Trophoblast cell (in vitro differentiated cells and primary cell): ENCODE results near the gene RNF145.
"Not testable (repeated sequence)": the region's sequence is repeated elsewhere in the genome, so short reads cannot be mapped to it uniquely, and the experiment has no call there.

Experiments
- DNase-seq, 2 donors: peaks; one replicate each; pipeline ENCODE4 v3.0.0-alpha.2; 2016
- H2AFZ ChIP-seq: 2 replicates; pipeline ENCODE4 v1.6.1; 2013; ENCODE audit warnings: low read length, moderate library complexity, mild to moderate bottlenecking; ENCODE audit not compliant: insufficient read depth, poor library complexity
- H2AK5ac ChIP-seq: 2 replicates; pipeline ENCODE4 v1.6.1; 2013; ENCODE audit warnings: mild to moderate bottlenecking, low read length
- H2BK120ac ChIP-seq: 2 replicates; pipeline ENCODE4 v1.6.1; 2013; ENCODE audit warnings: low read length, mild to moderate bottlenecking, moderate library complexity; ENCODE audit not compliant: insufficient read depth, poor library complexity
- H2BK12ac ChIP-seq: 2 replicates; pipeline ENCODE4 v1.6.1; 2013; ENCODE audit warnings: mild to moderate bottlenecking, low read length, moderate library complexity
- H2BK5ac ChIP-seq: 2 replicates; pipeline ENCODE4 v1.6.1; 2013; ENCODE audit warnings: low read length, low read depth, moderate library complexity, mild to moderate bottlenecking; ENCODE audit not compliant: poor library complexity
- H3K14ac ChIP-seq: 2 replicates; pipeline ENCODE4 v1.6.1; 2013; ENCODE audit warnings: mild to moderate bottlenecking, low read length
- H3K18ac ChIP-seq: 2 replicates; pipeline ENCODE4 v1.6.1; 2013; ENCODE audit warnings: mild to moderate bottlenecking, low read length
- H3K23ac ChIP-seq: 2 replicates; pipeline ENCODE4 v1.6.1; 2013; ENCODE audit warnings: low read length
- H3K27ac ChIP-seq: 2 replicates; pipeline ENCODE4 v1.5.1; 2013; ENCODE audit warnings: low read depth, mild to moderate bottlenecking, inconsistent platforms, low read length, moderate library complexity
- H3K27me3 ChIP-seq: 2 replicates; pipeline ENCODE4 v1.6.1; 2013; ENCODE audit warnings: inconsistent platforms, mild to moderate bottlenecking, low read length, moderate library complexity; ENCODE audit not compliant: insufficient read depth
- H3K36me3 ChIP-seq, 2 experiments: 1 replicate in 1 of 2; 2 replicates in 1 of 2; pipeline ENCODE4 v1.6.1; 2013; ENCODE audit warnings: low read length in 2 of 2, mild to moderate bottlenecking in 2 of 2, moderate library complexity in 1 of 2; ENCODE audit not compliant: insufficient read depth in 2 of 2, control insufficient read depth in 1 of 2
- H3K4ac ChIP-seq: 2 replicates; pipeline ENCODE4 v1.6.1; 2013; ENCODE audit warnings: low read depth, mild to moderate bottlenecking, low read length, moderate library complexity
- H3K4me1 ChIP-seq, 2 experiments: 1 replicate in 1 of 2; 2 replicates in 1 of 2; pipeline ENCODE4 v1.6.1; 2013; ENCODE audit warnings: low read length in 2 of 2, mild to moderate bottlenecking in 2 of 2, moderate library complexity in 1 of 2; ENCODE audit not compliant: insufficient read depth in 2 of 2, control insufficient read depth in 1 of 2
- H3K4me2 ChIP-seq: 2 replicates; pipeline ENCODE4 v1.6.1; 2013; ENCODE audit warnings: inconsistent platforms, mild to moderate bottlenecking, low read length, moderate library complexity
- H3K4me3 ChIP-seq: 2 replicates; pipeline ENCODE4 v1.5.1; 2013; ENCODE audit warnings: mild to moderate bottlenecking, low read depth, low read length, inconsistent platforms
- H3K79me1 ChIP-seq: one replicate; pipeline ENCODE4 v1.6.1; 2013; ENCODE audit warnings: low read length
- H3K79me2 ChIP-seq: 2 replicates; pipeline ENCODE4 v1.6.1; 2013; ENCODE audit warnings: low read length, mild to moderate bottlenecking; ENCODE audit not compliant: control insufficient read depth, insufficient read depth, poor library complexity
- H3K9ac ChIP-seq: 2 replicates; pipeline ENCODE4 v1.6.1; 2013; ENCODE audit warnings: mild to moderate bottlenecking, low read length
- H3K9me3 ChIP-seq: 2 replicates; pipeline ENCODE4 v1.6.1; 2013; ENCODE audit warnings: low read depth, mild to moderate bottlenecking, control low read depth, inconsistent platforms, low read length; ENCODE audit not compliant: insufficient read depth
- H4K12ac ChIP-seq: 2 replicates; pipeline ENCODE4 v1.6.1; 2013; ENCODE audit warnings: low read depth, mild to moderate bottlenecking, low read length, moderate library complexity
- H4K8ac ChIP-seq: 2 replicates; pipeline ENCODE4 v1.6.1; 2013; ENCODE audit warnings: low read depth, mild to moderate bottlenecking, low read length, moderate library complexity
- H4K91ac ChIP-seq: one replicate; pipeline ENCODE4 v1.6.1; 2013; ENCODE audit warnings: low read depth, mild to moderate bottlenecking, low read length, moderate library complexity
- WGBS: extraction: QIAGEN DNeasy Blood & Tissue Kit; methylation state at CpG from one replicate; pipeline ENCODE4 v1.1.7; 2013; ENCODE audit warnings: missing lambda C conversion rate; ENCODE audit not compliant: insufficient read length, insufficient coverage; ENCODE audit errors: extremely low coverage; 5-methylcytosine and 5-hydroxymethylcytosine counted together

RNF145 gene

DNA sequence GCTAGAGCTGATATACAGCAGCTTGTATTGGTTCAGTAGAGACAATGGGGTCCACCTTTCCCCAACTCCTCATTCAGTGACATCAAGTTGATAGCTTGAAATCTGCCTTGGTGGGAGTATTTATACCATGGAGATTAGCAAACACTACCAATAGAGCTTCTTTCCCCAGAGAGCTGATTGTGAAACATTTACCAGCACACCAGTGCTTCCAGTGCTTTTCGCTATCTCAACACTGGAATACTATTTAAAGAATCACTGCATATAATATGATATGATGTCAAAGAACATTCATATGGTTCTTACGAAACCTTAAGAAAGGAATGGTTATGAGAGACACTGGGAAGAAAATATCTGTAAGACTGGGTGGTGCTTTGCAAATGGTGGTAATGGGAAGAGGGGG, 21.8 kb upstream of the RNF145 start:
- Histone ChIP-seq H3K9ac (no peak overlapping the region), H3K27me3 (no peaks in the 10 kb centered on the region), H2AFZ (no peak overlapping the region), H3K27ac (no peak overlapping the region), H3K79me2 (no peaks in the 10 kb centered on the region), H3K9me3 (no peaks in the 10 kb centered on the region), H2BK5ac (no peak overlapping the region), H3K18ac (no peak overlapping the region), H4K91ac (no peak overlapping the region), H4K8ac (no peak overlapping the region), H4K12ac (no peak overlapping the region), H2BK120ac (no peak overlapping the region), H3K4me3 (no peak overlapping the region), H2BK12ac (no peak overlapping the region), H3K79me1 (no peaks in the 10 kb centered on the region), H3K14ac (no peak overlapping the region), H2AK5ac (no peak overlapping the region), H3K36me3 (no peaks in the 10 kb centered on the region), H3K4me2 (no peak overlapping the region), H3K4me1 (no peaks in the 10 kb centered on the region), H3K23ac (no peak overlapping the region), H3K4ac (no peak overlapping the region)
- DNase-seq, result peak; percentile 6 to 66
- WGBS, result no CpG with 5 or more reads among the region's 2 CpGs

DNA sequence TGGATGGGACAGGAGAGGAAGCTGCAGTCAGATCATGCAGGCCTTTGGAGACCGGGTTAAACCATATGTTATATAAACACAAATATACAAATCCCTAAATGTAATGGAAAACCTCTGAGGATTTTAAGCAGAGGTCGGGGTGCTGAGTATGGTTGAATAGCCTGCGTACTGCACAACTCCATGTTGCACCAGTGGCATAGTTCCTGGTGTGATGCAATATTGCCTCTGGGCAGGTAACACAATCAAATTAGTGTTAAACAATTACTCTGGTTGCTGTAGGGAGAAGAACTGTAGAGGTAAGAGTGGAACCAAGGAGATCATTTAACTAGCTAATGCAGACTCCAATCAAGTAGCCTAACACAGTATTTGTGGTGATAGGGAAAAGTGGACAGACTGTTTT, 21.3 kb upstream of the RNF145 start:
- Histone ChIP-seq H2AK5ac (no peak overlapping the region), H3K23ac (no peak overlapping the region), H4K12ac (no peak overlapping the region), H3K4me1 (no peaks in the 10 kb centered on the region), H3K27ac (no peak overlapping the region), H2BK120ac (no peak overlapping the region), H3K18ac (no peak overlapping the region), H3K27me3 (no peaks in the 10 kb centered on the region), H2BK12ac (no peak overlapping the region), H3K14ac (no peak overlapping the region), H3K4me3 (no peak overlapping the region), H3K9ac (no peak overlapping the region), H2AFZ (no peak overlapping the region), H4K91ac (no peak overlapping the region), H3K36me3 (no peaks in the 10 kb centered on the region), H2BK5ac (no peak overlapping the region), H3K9me3 (no peaks in the 10 kb centered on the region), H3K4ac (no peak overlapping the region), H3K79me2 (no peaks in the 10 kb centered on the region), H3K4me2 (no peak overlapping the region), H4K8ac (no peak overlapping the region), H3K79me1 (no peaks in the 10 kb centered on the region)
- peak in 1 of 2 donors; percentile 56 for DNase-seq
- WGBS, result no CpG with 5 or more reads among the region's 3 CpGs

DNA sequence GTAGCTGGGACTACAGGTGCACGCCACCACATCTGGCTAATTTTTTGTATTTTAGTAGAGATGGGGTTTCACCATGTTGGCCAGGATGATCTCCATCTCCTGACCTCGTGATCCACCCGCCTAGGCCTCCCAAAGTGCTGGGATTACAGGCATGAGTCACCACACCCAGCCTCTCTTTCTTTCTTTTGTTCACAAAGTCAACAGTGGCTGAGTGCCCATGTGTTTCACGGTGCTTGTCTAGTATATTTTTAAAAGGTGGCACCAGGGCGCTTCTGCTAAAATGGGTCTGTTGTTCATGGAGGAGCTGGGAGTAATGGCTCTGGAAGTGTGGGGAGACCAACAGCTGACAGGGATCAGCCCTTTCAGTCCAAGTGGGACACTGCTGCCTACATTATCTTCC, 18.7 kb upstream of the RNF145 start:
- not testable (repeated sequence) for H3K14ac ChIP-seq, H3K36me3 ChIP-seq, H3K4ac ChIP-seq, H2BK120ac ChIP-seq, H4K8ac ChIP-seq, H3K79me2 ChIP-seq, H3K27me3 ChIP-seq, H3K9ac ChIP-seq, H2BK12ac ChIP-seq, H4K91ac ChIP-seq, H3K4me1 ChIP-seq, H3K79me1 ChIP-seq, H3K4me3 ChIP-seq, H2BK5ac ChIP-seq, H3K18ac ChIP-seq, H3K27ac ChIP-seq, H2AFZ ChIP-seq, H3K23ac ChIP-seq, H2AK5ac ChIP-seq, H3K4me2 ChIP-seq, DNase-seq, H3K9me3 ChIP-seq
- H4K12ac ChIP-seq, result peak overlapping the region; percentile 18
- no CpG with 5 or more reads among the region's 5 CpGs for WGBS

DNA sequence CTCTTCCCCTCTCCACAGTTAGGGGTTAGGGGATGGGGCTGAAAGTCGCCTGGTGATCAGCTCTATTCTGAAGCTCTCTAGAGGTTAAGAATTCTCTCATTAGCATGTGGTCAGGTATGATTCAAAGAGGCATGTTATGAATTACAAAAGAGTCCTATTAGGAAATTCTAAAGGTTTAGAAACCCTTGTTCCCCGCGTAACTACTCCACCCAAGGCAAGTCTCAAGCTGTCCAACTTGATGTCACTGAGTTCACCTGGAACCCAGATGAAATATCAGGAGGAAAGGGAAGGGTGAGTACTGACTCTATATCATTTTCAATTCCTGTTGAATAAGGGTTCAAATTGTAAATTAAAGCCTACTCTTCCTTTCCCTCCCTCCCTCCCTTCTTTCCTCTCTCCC, 18.1 kb upstream of the RNF145 start:
- Histone ChIP-seq H3K9ac (no peak overlapping the region), H4K91ac (no peak overlapping the region), H3K4me2 (no peak overlapping the region), H3K27ac (no peak overlapping the region), H4K12ac (no peak overlapping the region), H3K27me3 (no peaks in the 10 kb centered on the region), H4K8ac (no peak overlapping the region), H2BK5ac (no peak overlapping the region), H3K4me3 (no peak overlapping the region), H3K36me3 (no peaks in the 10 kb centered on the region), H2AFZ (no peak overlapping the region), H2BK12ac (no peak overlapping the region), H3K79me1 (no peaks in the 10 kb centered on the region), H3K18ac (no peak overlapping the region), H3K23ac (no peak overlapping the region), H3K9me3 (no peaks in the 10 kb centered on the region), H3K14ac (no peak overlapping the region), H2BK120ac (no peak overlapping the region), H2AK5ac (no peak overlapping the region), H3K4me1 (no peaks in the 10 kb centered on the region), H3K79me2 (no peaks in the 10 kb centered on the region), H3K4ac (no peak overlapping the region)
- no CpG with 5 or more reads among the region's 3 CpGs for WGBS
- DNase-seq, result peak; percentile 4 to 57

DNA sequence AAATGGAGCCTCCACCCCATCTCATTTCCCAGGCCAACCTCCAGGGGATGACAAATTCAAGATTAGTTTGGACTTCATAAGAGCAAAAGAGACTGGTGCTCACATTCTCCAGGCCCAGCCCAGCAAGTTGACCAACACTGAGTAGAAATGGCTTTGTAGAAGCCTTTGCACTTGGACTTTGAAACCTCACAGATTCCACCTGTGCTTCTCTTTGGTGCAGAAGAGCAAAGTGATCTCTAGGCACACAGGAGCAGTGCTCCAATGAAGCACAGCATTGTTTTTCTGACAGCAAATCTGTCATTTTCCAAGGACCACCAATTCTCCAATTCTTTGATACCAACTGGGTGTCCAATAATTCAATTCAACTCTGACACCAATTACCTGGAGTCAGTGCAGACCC, 17.1 kb upstream of the RNF145 start:
- Histone ChIP-seq H3K9me3 (no peaks in the 10 kb centered on the region), H3K4me1 (no peaks in the 10 kb centered on the region), H2AFZ (no peak overlapping the region), H4K91ac (no peak overlapping the region), H2BK5ac (no peak overlapping the region), H3K79me2 (no peaks in the 10 kb centered on the region), H3K9ac (no peak overlapping the region), H3K23ac (no peak overlapping the region), H2BK12ac (no peak overlapping the region), H3K27me3 (no peaks in the 10 kb centered on the region), H4K8ac (no peak overlapping the region), H3K4ac (no peak overlapping the region), H3K79me1 (no peaks in the 10 kb centered on the region), H2AK5ac (no peak overlapping the region), H3K14ac (no peak overlapping the region), H3K27ac (no peak overlapping the region), H2BK120ac (no peak overlapping the region), H3K18ac (no peak overlapping the region), H3K4me2 (no peak overlapping the region), H3K36me3 (no peaks in the 10 kb centered on the region), H3K4me3 (no peak overlapping the region), H4K12ac (no peak overlapping the region)
- DNase-seq, result no peak
